GM19468 (cell line): ENCODE results near the gene BTBD19.
"Not testable (repeated sequence)": the region's sequence is repeated elsewhere in the genome, so short reads cannot be mapped to it uniquely, and the experiment has no call there.

Experiments used
- ATAC-seq: cut with Tn5 transposase; IDR thresholded peaks from one replicate; pipeline ENCODE4 v1.9.1; 2021; ENCODE audit warnings: mild to moderate bottlenecking, moderate library complexity, moderate number of reproducible peaks; ENCODE audit not compliant: unreplicated experiment; ENCODE audit errors: extremely low read depth

Gene BTBD19

DNA sequence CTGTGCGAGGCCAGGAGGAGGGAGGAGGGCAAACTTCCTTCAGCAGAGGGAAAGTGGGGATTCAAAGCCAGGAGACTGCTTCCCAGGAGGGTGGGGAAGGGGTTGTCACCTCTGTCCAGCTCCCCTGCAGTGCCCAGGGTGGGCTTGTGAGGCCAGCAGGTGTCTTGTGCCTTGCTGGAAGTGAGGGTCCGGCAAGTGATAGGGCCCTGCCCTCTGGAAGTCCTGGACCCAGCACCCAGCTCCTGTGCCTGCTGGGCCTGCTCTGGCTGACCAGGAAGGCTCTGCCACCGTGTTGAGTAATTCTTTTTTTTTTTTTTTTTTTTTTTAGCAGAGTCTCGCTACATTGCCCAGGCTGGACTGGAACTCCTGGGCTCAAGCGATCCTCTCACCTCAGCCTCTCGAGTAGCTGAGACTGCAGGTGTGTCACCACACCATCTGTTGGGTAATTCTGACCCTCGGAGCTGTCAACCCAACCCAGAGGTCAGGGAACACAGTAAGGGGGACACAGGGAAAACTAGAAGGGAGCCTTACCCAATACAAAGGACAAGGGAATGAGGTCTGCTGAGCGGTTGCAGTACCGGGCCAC is 21.4 kb upstream of the BTBD19 start:
- ATAC-seq, result no peak

DNA sequence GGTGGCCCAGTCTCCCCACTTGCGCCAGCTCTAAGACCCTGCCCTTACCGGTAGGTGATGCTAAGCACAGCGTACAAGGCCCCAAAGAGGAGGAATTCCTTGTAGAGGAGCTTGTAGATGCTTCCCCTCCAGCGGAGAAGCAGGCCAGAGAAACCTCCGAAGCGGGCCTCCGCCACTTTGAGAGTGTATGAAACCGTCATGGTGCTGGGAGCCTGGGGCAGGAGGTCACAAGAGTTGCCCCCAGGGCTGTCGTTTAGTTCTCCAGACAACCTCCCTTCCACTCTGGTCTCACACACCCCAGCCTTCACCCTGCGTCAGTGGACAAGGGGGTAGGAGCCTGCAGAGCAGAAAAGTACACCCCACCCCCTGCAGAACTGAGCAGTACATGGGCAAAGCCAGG is 20.8 kb upstream of the BTBD19 start:
- ATAC-seq, result no peak

DNA sequence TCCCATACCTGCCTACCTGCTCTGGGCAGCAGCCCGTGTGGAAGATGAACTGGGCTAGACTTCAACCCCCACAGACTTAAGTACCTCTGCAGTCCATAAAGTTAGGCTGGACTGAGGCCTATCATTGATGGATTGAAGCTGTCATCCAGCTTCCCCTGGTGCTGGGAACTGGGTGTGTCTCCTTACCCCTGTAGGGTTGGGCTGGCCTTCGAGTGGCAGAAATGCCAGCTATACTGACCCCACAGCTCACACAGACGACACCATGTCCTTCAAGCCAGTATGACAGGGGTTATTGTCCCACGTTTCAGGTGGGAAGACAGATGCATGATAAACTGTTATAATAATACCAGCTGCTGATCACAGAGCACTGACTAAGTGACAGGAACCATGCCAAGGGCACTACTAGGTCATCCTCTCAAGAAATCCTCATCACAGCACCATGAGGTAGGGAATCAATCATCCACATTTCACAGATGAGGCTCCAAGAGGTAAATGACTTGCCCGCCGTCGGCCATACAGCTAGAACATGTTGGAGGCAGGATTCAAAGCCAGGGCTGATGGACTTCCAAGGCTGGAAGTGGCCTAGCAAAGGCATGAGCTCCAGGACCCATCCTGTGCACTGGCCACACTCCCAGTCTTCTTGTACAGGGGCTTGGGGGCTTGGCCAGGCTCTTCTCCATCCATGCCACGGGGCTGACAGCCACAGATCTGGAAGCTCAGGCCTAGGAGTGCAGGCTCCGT is 20.0 kb upstream of the BTBD19 start, which contains the start of gene BEST4:
Gene BEST4 (minus strand): TSS at position 51 of the 741 bp plus-strand sequence. CDS start 465 bp downstream, outside the sequence.
- no peak for ATAC-seq

DNA sequence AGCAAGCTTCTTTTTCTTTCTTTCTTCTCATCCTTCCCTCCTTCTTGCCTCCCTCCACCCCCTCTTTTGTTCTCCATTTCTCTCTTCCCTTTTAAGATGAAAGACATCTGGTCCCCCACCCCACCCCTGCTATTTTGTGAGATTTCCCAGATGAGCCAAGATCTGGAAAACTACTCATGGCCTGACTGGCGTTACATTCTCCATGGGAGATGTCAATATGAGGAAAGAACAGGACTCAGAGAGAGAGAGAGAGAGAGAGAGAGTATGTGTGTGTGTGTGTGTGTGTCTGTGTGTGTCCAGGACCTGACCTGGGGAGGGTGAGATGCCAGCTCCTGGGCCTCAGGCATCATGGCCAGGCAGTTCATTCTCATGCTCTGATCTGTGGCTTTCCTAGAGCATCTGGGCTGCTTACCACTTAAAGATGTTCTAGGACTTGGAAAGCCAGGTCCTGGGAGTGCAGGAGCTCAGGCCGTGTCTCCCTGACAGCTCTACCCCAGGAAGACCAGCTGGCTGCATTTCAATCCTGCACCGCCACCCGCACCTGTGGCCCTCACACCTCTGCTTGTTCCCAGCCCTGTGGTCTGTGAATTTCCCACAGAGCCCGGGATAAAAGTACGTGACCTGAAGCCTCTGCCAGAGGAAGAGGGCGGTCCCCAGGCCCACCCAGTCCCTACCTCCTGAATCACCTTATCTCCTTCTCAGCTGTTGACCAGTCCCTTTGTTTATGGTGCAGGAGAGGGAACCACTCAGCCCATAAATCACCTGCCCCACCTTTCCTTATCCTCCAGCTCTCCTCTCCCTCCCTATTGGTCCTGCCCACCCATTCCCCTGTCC is 17.1 kb upstream of the BTBD19 start:
- no peak for ATAC-seq

DNA sequence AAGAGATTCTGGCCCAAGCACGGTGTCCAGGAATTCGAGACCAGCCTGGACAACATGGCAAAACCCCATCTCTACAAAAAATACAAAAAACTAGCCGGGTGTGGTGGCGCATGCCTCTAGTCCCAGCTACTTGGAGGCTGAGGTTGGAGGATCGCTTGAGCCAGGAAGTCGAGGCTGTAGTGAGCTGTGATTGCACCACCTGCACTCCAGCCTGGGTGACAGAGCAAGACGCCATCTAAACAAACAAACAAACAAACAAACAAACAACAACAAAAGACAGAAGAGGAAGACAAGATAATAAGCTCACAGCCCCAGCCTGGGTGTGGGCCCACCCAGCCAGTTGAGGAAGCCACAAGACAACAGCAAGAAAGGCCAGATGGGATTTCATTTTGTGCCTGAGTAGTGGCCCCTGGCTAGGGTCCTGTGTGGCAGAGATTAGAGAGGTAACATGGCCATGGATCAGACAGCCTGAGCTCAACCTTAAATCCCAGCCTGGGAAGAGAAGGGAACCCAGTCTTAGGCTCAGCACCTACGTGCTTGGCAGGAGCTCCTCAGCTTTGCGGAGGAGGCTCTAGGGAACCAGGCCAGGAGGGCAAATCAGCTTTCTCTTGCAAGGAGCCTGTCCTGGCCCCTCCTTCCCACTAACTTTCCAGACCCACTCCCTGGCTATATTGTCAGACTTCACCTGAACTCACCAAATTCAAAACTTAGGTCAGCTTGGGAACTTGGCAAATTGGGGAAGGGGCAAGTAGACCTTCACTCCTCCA is 15.4 kb upstream of the BTBD19 start:
- ATAC-seq, result no peak

DNA sequence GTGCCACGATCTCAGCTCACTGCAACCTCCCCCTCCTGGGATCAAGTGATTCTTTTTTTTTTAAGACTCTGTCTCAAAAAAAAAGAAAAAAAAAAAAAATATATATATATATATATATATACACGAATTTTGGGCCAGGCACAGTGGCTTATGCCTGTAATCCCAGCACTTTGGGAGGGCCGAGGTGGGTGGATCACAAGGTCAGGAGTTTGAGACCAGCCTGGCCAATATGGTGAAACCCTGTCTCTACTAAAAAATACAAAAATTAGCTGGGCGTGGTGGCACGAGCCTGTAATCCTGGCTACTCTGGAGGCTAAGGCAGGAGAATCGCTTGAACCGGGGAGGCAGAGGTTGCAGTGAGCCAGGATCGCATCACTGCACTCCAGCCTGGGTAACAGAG is 10.4 kb upstream of the BTBD19 start:
- not testable (repeated sequence) for ATAC-seq

DNA sequence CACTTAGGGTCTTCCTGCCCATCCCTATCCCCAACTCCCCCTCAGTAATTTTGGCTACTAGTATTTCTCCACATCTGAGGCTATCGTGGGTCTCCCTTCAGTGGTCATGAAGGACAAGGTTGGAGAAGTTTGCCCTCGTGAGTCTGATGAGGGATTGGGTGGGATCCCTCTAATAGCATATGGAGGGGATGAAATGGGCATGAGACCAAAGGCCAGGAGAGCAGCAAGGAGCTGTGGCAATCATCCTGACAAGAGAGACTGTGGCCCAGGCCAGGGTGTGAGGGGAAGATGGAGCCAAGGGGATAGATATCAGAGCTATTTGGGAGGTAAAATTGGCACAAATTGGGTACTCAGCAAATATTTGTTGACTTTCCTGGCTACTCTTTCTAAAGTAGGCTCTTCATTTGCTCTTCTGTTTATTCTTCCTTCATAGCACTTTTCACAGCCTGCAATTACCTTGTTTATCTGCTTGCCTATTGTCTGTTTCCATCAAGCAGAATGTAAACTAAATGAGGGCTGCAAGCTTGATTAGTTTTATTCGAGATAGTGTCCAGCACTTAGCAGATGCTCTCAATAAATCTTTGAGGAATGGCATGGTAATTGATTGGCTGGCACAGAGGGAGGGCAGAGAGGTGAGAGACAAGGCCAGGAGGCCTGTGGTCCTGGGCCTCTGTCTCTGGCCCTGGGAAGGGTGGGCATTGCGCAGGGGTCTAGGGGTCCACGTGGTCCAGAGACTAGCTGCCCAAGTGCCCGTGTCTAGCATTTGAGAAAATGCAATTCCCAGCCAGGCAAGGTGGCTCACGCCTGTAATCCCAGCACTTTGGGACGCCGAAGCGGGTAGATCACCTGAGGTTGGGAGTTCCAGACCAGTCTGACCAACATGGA is 9.6 kb upstream of the BTBD19 start:
- no peak for ATAC-seq

DNA sequence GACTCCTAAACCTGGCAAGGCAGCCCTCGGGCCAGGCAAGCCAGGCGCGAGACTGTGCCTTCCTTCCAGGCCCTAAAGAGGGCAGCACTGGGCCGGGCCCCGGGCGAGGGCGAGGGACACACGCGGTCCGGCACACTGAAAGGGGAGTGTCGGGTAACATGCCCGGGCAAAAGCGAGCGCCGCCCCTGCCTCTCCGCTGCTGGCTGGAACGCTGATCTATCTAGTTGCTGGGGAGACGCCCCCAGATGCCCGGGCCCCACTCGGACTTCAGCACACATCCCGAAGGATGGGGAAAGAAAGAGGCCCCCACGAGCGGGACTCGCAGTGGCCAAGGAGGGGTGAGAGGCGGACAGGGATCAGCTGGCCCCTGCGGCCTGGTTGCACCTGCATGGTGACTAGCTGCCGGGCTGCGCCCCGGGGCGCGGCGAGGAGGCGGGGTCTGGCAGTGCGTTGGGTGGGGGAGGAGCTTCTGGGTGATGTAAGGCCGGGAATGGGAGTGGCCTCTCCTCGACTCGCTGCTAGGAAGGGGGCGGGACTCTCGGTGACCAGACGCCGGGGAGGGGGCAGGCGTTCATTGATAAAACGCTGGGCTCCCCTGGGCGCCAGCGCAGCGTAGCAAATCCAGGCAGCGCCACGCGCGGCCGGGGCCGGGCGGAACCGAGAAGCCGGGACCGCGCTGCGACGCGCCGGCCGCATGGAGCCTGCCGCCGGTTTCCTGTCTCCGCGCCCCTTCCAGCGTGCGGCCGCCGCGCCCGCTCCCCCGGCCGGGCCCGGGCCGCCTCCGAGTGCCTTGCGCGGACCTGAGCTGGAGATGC is 8.3 kb upstream of the BTBD19 start, which contains the start of gene PLK3:
Gene PLK3 (plus strand): TSS at position 608 of the 815 bp plus-strand sequence. CDS start 87 bp downstream, at position 695.
- peak; percentile 67 for ATAC-seq

DNA sequence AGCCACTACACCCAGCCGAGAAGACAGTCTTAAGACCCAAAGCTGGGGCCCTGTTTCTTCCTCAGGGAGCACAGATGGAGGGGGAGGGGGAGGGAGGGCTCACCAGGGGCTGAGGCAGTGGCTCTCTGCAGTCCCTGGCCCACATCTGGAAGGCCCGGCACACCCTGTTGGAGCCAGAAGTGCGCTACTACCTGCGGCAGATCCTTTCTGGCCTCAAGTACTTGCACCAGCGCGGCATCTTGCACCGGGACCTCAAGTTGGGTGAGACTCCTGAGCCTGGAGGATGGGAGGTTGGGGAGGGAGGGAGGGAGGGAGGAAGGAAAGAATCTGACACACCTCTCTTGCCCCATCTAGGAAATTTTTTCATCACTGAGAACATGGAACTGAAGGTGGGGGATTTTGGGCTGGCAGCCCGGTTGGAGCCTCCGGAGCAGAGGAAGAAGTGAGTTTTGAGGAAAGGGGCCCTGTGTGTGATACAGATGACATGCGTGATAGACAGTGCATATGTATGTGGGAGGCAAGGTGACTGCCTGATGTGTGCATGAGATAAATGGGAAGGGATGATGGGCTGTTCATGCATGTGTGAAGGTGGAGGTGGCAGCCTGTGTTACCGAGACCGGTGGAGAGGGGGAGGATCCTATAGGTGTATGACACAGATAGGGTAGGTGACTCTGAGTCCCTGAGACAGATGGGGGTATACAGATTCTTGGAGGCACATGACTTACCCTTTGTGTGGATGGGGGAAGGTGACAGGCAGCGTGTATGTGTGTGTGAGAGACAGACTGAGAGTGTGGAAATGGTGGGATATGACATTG is 6.6 kb upstream of the BTBD19 start:
- ATAC-seq, result no peak

DNA sequence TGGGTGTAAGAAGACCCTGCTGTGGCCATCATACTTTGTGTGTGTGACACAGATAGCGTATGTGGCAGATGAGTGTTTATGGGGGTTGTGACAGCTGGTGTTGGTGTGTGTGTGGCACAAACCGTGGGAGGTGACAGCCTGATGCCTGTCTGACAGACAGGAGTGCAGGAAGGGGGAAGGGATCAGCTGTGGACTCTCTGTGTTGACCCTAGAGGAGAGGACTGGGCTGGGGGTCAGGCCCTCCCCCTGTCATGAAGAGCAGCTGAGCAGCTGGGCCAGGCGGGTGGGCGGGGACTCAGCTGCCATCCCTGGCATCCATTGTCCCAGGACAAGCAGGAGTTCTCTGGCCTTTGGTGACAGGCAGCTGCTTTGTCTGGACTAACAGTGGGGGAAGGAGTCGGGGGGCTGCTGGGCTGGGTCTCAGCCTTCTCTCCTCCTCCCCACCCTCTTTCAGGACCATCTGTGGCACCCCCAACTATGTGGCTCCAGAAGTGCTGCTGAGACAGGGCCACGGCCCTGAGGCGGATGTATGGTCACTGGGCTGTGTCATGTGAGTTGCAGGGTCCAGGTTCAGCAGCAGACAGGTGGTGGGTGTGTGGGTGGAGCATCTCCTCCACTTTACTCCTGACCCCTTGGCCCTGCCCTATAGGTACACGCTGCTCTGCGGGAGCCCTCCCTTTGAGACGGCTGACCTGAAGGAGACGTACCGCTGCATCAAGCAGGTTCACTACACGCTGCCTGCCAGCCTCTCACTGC is 5.8 kb upstream of the BTBD19 start:
- no peak for ATAC-seq

DNA sequence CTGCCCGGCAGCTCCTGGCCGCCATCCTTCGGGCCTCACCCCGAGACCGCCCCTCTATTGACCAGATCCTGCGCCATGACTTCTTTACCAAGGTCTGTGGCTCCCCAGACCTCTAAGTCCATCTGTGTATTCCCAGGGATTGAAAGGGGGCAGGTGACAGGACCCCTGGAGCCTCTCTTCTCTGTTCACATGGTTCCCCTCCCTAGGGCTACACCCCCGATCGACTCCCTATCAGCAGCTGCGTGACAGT is 5.3 kb upstream of the BTBD19 start:
- ATAC-seq, result no peak

DNA sequence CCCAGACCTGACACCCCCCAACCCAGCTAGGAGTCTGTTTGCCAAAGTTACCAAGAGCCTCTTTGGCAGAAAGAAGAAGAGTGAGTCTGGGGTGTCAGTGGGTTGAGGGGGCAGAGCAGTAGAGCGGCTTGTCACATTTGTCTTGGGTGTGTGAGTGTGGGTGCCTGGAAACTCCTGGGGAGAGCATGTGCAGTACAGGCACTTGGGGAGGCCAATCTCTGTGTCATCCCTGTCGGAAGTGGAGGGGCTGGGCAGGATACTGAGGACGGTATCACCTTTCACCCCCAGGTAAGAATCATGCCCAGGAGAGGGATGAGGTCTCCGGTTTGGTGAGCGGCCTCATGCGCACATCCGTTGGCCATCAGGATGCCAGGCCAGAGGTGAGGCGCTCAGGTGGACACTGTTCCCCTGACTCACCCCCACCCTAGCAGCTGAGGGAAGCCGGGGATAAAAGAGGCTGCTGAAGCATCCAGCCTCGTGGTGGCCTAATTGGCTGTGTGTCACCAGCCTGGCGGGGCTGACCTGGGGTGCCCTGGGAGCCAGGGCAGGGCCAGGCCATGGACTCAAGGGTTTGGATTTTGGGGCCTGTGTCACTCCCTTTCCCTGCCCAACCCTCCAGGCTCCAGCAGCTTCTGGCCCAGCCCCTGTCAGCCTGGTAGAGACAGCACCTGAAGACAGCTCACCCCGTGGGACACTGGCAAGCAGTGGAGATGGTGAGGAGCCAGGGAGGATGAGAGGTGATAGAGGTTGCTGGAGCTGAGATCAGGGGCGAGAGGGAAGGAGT is 4.8 kb upstream of the BTBD19 start:
- no peak for ATAC-seq

DNA sequence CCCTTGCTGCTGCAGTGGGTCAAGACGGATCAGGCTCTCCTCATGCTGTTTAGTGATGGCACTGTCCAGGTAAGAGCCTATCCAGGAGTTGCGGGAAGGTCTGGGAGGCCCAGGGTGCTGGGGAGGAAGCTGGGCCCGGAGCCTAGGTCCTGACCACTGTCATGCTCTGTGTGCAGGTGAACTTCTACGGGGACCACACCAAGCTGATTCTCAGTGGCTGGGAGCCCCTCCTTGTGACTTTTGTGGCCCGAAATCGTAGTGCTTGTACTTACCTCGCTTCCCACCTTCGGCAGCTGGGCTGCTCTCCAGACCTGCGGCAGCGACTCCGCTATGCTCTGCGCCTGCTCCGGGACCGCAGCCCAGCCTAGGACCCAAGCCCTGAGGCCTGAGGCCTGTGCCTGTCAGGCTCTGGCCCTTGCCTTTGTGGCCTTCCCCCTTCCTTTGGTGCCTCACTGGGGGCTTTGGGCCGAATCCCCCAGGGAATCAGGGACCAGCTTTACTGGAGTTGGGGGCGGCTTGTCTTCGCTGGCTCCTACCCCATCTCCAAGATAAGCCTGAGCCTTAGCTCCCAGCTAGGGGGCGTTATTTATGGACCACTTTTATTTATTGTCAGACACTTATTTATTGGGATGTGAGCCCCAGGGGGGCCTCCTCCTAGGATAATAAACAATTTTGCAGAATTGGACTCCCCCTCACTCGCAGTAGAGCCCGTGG is 2.9 kb upstream of the BTBD19 start:
- no peak for ATAC-seq

DNA sequence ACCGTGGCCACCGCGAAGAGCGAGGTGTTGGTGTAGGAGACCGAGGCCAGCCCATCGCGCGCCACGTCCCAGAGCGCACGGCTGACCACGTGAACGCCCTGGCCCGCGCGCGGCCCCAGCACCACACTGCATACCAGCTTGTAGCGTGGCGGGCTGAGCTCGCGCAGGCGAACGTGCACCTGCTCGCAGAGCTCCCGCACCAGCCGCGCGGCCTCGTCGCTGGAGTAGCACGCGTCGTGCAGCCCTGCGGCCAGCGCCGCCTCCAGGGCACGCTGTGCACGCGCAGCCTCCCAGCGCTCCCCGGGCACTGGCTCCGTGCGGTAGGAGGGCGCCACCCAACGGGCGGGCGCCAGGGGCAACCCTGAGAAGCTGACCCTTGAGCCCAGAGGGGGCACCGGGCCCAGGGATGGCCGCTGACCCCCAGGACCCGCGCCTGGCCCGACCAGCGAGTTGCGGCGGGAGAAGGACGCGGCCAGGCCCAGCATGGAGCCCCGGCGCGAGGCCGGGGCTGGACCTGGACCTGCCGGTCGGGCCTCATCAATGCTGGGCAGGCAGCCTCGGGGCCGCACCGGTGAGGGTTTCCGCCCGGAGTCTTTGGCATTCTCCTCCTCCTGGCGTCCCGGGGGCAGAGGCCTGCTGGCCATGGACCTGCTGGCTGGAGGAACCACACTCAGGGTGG is 2.2 kb upstream of the BTBD19 start:
- no peak for ATAC-seq

DNA sequence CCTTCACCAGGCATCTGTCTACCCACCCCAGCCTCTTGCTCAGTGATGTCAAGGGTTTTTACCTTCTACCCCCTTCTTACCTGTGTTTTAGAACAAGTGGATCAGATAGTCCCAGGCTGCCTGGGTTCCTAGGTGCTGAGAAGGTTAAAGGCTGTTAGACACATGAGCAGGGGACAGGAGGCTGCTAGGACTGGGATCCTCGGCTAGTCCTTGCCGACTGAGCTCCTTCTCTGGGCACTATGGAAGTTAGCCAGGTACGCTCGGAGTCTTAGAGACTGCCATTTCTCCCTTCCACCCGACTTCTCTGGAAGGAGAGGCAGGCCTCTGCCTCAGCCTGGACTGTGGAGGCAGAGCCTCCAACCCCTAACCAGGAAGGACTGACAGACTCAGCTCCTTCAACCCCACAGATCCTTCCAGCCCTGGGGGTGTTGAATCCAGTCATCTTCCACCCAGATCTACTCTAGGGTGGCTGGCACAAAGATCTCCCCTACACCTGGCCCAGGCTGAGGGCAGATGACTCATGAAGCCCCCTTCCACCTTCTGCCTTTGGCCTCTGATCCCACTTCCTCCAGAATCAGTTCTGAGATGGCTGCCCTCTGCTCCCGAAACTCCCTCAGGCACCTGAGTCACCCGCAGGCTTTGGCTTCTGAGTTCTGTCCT is 1.5 kb upstream of the BTBD19 start, which contains the start of gene DYNLT4:
Gene DYNLT4 (minus strand): TSS at position 648 of the 660 bp plus-strand sequence. CDS start 683 bp downstream, outside the sequence.
- ATAC-seq, result no peak
